Loucy (cell line): ENCODE results near the gene TXNDC11.

Source experiments
- H2AFZ ChIP-seq: fragments of 200-600 bp; sonication (generic); 2 replicates; pipeline ENCODE4 v1.6.0; 2016; ENCODE audit warnings: antibody characterized with exemption, mild to moderate bottlenecking, low read length, moderate library complexity
- H3F3A ChIP-seq: fragments of 200-600 bp; 2 replicates; pipeline ENCODE4 v1.6.0; 2016; ENCODE audit warnings: antibody characterized with exemption, low read depth, mild to moderate bottlenecking
- H3K27me3 ChIP-seq: fragments of 200-600 bp; sonication (generic); 2 replicates; pipeline ENCODE4 v1.6.1; 2014; ENCODE audit warnings: low read length, mild to moderate bottlenecking; ENCODE audit not compliant: insufficient read depth, poor library complexity, severe bottlenecking
- H3K36me3 ChIP-seq: fragments of 200-600 bp; sonication (generic); 2 replicates; pipeline ENCODE4 v1.6.1; 2016; ENCODE audit warnings: low read length; ENCODE audit not compliant: insufficient read depth
- H3K4me1 ChIP-seq: fragments of 200-600 bp; sonication (generic); 2 replicates; pipeline ENCODE4 v1.5.1; 2014; ENCODE audit warnings: low read length, mild to moderate bottlenecking; ENCODE audit not compliant: insufficient read depth, poor library complexity, severe bottlenecking
- H3K4me2 ChIP-seq: fragments of 200-600 bp; sonication (generic); 2 replicates; pipeline ENCODE4 v1.6.0; 2014; ENCODE audit warnings: antibody characterized with exemption, low read length, low read depth, mild to moderate bottlenecking; ENCODE audit not compliant: poor library complexity, severe bottlenecking
- H3K4me3 ChIP-seq: fragments of 200-600 bp; sonication (generic); 2 replicates; pipeline ENCODE4 v1.5.1; 2014; ENCODE audit warnings: low read length, mild to moderate bottlenecking, mixed read lengths; ENCODE audit not compliant: poor library complexity, severe bottlenecking
- H3K79me2 ChIP-seq: fragments of 200-600 bp; sonication (generic); 2 replicates; pipeline ENCODE4 v1.6.1; 2014; ENCODE audit warnings: low read length; ENCODE audit not compliant: insufficient read depth
- H3K9ac ChIP-seq: fragments of 200-600 bp; sonication (generic); 2 replicates; pipeline ENCODE4 v1.6.0; 2014; ENCODE audit warnings: mild to moderate bottlenecking, low read depth, low read length, moderate library complexity; ENCODE audit not compliant: poor library complexity, severe bottlenecking
- H3K9me2 ChIP-seq: fragments of 200-600 bp; sonication (generic); replicated peaks from 2 replicates; pipeline ENCODE4 v1.6.1; 2016; ENCODE audit warnings: low read depth, low read length, mixed read lengths
- H3K9me3 ChIP-seq: fragments of 200-600 bp; sonication (generic); 2 replicates; pipeline ENCODE4 v1.6.1; 2014; ENCODE audit warnings: mild to moderate bottlenecking, antibody characterized with exemption, low read length, low read depth; ENCODE audit not compliant: insufficient read depth
- H4K20me1 ChIP-seq: fragments of 200-600 bp; sonication (generic); 2 replicates; pipeline ENCODE4 v1.6.0; 2014; ENCODE audit warnings: antibody characterized with exemption, low read length, mild to moderate bottlenecking; ENCODE audit not compliant: insufficient read depth, poor library complexity, severe bottlenecking
- EZH2phosphoT487 ChIP-seq: fragments of 200-600 bp; IDR thresholded peaks from 2 replicates; pipeline ENCODE4 v1.6.1; 2018; ENCODE audit warnings: antibody characterized with exemption, mild to moderate bottlenecking, moderate library complexity, borderline replicate concordance
- TF ChIP-seq, protein P1 (sequence below): fragments of 200-600 bp; sonication (generic); conservative IDR thresholded peaks from 2 replicates; pipeline ENCODE4 v1.5.1; 2014; ENCODE audit warnings: mild to moderate bottlenecking, antibody characterized with exemption, low read length

TXNDC11 gene

GRCh38 chr16:11768849-11769248, 26.2 kb upstream of the TXNDC11 start:
- Histone ChIP-seq H3K27me3 (no peaks in the 10 kb centered on the region), H3K36me3 (peaks cover 60% of the 10 kb centered on the region; the same call in 1 of the 2 replicates), H2AFZ (no peak overlapping the region), H4K20me1 (no peaks in the 10 kb centered on the region), H3K4me3 (no peak overlapping the region), H3K4me2 (no peak overlapping the region), H3K9ac (no peak overlapping the region), H3K79me2 (no peaks in the 10 kb centered on the region), H3F3A (no peaks in the 10 kb centered on the region), H3K4me1 (no peaks in the 10 kb centered on the region), H3K9me3 (no peaks in the 10 kb centered on the region), H3K9me2 (no peaks in the 10 kb centered on the region)
- TF ChIP-seq, protein P1, sequence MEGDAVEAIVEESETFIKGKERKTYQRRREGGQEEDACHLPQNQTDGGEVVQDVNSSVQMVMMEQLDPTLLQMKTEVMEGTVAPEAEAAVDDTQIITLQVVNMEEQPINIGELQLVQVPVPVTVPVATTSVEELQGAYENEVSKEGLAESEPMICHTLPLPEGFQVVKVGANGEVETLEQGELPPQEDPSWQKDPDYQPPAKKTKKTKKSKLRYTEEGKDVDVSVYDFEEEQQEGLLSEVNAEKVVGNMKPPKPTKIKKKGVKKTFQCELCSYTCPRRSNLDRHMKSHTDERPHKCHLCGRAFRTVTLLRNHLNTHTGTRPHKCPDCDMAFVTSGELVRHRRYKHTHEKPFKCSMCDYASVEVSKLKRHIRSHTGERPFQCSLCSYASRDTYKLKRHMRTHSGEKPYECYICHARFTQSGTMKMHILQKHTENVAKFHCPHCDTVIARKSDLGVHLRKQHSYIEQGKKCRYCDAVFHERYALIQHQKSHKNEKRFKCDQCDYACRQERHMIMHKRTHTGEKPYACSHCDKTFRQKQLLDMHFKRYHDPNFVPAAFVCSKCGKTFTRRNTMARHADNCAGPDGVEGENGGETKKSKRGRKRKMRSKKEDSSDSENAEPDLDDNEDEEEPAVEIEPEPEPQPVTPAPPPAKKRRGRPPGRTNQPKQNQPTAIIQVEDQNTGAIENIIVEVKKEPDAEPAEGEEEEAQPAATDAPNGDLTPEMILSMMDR, result no peak
- no peak for TF ChIP-seq EZH2phosphoT487

- no peaks in the 10 kb centered on the region for H4K20me1 ChIP-seq
- no peaks in the 10 kb centered on the region for H3K9me3 ChIP-seq
- H2AFZ ChIP-seq, result no peak overlapping the region
- no peak overlapping the region for H3K4me2 ChIP-seq
- H3K4me1 ChIP-seq, result no peaks in the 10 kb centered on the region
- H3K9ac ChIP-seq, result no peak overlapping the region
- H3K79me2 ChIP-seq, result no peaks in the 10 kb centered on the region
- no peaks in the 10 kb centered on the region for H3K27me3 ChIP-seq
- TF ChIP-seq EZH2phosphoT487, result no peak
- TF ChIP-seq, protein P1, result no peak
- H3F3A ChIP-seq, result no peaks in the 10 kb centered on the region
- no peaks in the 10 kb centered on the region for H3K9me2 ChIP-seq
- H3K36me3 ChIP-seq, result peaks cover 66% of the 10 kb centered on the region; the same call in 1 of the 2 replicates
- no peak overlapping the region for H3K4me3 ChIP-seq
Measured at GRCh38 chr16:11762431-11762830, 19.8 kb upstream of the TXNDC11 start.

- no peaks in the 10 kb centered on the region for H3K79me2 ChIP-seq
- no peaks in the 10 kb centered on the region for H4K20me1 ChIP-seq
- no peak overlapping the region for H2AFZ ChIP-seq
- H3K4me3 ChIP-seq, result no peak overlapping the region
- H3K9ac ChIP-seq, result no peak overlapping the region
- no peaks in the 10 kb centered on the region for H3F3A ChIP-seq
- H3K4me2 ChIP-seq, result no peak overlapping the region
- H3K4me1 ChIP-seq, result no peaks in the 10 kb centered on the region
- TF ChIP-seq EZH2phosphoT487, result no peak
- TF ChIP-seq, protein P1, result no peak
- H3K9me2 ChIP-seq, result no peaks in the 10 kb centered on the region
- H3K9me3 ChIP-seq, result no peaks in the 10 kb centered on the region
- no peaks in the 10 kb centered on the region for H3K27me3 ChIP-seq
- peaks cover 61% of the 10 kb centered on the region; the same call in 1 of the 2 replicates for H3K36me3 ChIP-seq
Measured at GRCh38 chr16:11759997-11760396, 17.3 kb upstream of the TXNDC11 start.
